HepG2 (cell line): ENCODE results near the gene BEAN1.

Source experiments
- AGO2 ChIP-seq: fragments of 200-400 bp; formaldehyde crosslinking; optimal IDR thresholded peaks from 2 replicates; pipeline ENCODE3; 2017; ENCODE audit warnings: mild to moderate bottlenecking, low read depth, low read length, moderate library complexity
- ARHGAP35 ChIP-seq: sonication (generic); formaldehyde crosslinking; IDR thresholded peaks from 2 replicates; pipeline ENCODE4 v1.9.0; 2022; ENCODE audit warnings: mild to moderate bottlenecking, inconsistent platforms, moderate library complexity, missing genetic modification reagents, borderline replicate concordance
- ELF4 ChIP-seq: sonication (generic); formaldehyde crosslinking; IDR thresholded peaks from 2 replicates; pipeline ENCODE4 v1.5.0; 2020; ENCODE audit warnings: missing genetic modification reagents, mild to moderate bottlenecking, moderate library complexity, borderline replicate concordance
- MXD4 ChIP-seq: IDR thresholded peaks from 2 replicates; pipeline ENCODE4 v1.6.1; 2016; ENCODE audit warnings: mild to moderate bottlenecking, missing biosample characterization, missing genetic modification reagents
- POLR2A ChIP-seq, 2 experiments: IDR thresholded peaks; 2 replicates each; pipeline ENCODE4 v1.6.1; 2011; ENCODE audit warnings: low read depth in 2 of 2, low read length in 2 of 2, mild to moderate bottlenecking in 1 of 2, moderate library complexity in 1 of 2; ENCODE audit not compliant: insufficient read depth in 1 of 2
- POLR2AphosphoS5 ChIP-seq: IDR thresholded peaks from 2 replicates; pipeline ENCODE4 v1.6.1; 2012; ENCODE audit warnings: low read depth, low read length
- RFX5 ChIP-seq: IDR thresholded peaks from 2 replicates; pipeline ENCODE4 v1.6.1; 2011; ENCODE audit warnings: low read depth, low read length, improper control_type of control experiment
- SP4 ChIP-seq: sonication (generic); formaldehyde crosslinking; IDR thresholded peaks from 2 replicates; pipeline ENCODE4 v1.8.1; 2023; ENCODE audit warnings: mild to moderate bottlenecking, missing genetic modification reagents
- TAF1 ChIP-seq: sonication (generic); formaldehyde crosslinking; IDR thresholded peaks from 2 replicates; pipeline ENCODE4 v1.4.0; 2020; ENCODE audit warnings: missing genetic modification reagents
- TP53 ChIP-seq: sonication (generic); formaldehyde crosslinking; conservative IDR thresholded peaks from 2 replicates; pipeline ENCODE4 v1.4.0; 2020; ENCODE audit warnings: missing genetic modification reagents
- ZNF24 ChIP-seq: fragments of 450-650 bp; IDR thresholded peaks from 2 replicates; pipeline ENCODE4 v1.6.1; 2017; ENCODE audit warnings: antibody characterized with exemption, mild to moderate bottlenecking
- ZNF709 ChIP-seq: sonication (generic); formaldehyde crosslinking; IDR thresholded peaks from 2 replicates; pipeline ENCODE4 v1.5.0; 2020; ENCODE audit warnings: mild to moderate bottlenecking, missing genetic modification reagents
- TF ChIP-seq, protein P1 (sequence below): IDR thresholded peaks from 2 replicates; pipeline ENCODE4 v1.6.1; 2016
- TF ChIP-seq, protein P2 (sequence below): sonication (generic); formaldehyde crosslinking; IDR thresholded peaks from 2 replicates; pipeline ENCODE4 v1.5.0; 2020; ENCODE audit warnings: mild to moderate bottlenecking, missing genetic modification reagents, moderate library complexity

DNA sequence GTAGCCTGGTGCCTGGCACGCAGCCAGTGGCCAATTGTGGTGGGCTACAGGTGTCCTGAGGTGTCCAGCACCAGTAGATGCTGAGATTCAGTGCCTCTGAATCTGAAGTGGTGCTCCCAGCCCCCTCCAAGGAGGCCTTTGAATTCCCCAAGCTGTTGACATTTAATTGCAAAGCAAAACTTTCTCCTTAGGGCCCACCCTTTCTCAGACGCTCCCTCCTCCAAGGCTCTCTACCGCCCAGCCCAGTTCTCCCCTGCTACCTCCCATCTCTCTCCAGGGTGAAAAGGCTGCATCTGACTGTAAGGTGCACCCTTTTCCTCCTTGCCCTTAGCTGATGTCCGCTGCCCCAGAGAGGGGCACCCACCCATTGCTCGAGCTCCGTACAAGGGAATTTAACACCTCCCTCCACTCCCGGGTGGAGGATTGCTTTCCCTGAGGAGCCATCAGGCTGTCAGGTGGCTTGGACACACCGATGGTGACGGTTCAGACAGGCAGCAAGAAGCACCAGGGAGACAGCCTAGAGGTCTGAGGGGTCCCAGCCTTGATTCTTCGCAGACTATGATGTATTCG, 1.7 kb downstream of the BEAN1 start:
- TF ChIP-seq MXD4 (no peak), TAF1 (CRISPR knock-in tag) (no peak), ELF4 (no peak), ZNF709 (no peak), SP4 (CRISPR knock-in tag) (no peak), ARHGAP35 (CRISPR knock-in tag) (no peak), POLR2A (IDR thresholded peaks at IDR 0.05; ENCODE audit: insufficient read depth in 1 of 2, low read depth in 2 of 2, low read length in 2 of 2) (no peak), AGO2 (no peak), TP53 (CRISPR knock-in tag) (no peak), ZNF24 (no peak), POLR2AphosphoS5 (no peak), RFX5 (no peak)
- TF ChIP-seq, protein P1, sequence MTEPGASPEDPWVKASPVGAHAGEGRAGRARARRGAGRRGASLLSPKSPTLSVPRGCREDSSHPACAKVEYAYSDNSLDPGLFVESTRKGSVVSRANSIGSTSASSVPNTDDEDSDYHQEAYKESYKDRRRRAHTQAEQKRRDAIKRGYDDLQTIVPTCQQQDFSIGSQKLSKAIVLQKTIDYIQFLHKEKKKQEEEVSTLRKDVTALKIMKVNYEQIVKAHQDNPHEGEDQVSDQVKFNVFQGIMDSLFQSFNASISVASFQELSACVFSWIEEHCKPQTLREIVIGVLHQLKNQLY = no peak
- TF ChIP-seq, protein P2, sequence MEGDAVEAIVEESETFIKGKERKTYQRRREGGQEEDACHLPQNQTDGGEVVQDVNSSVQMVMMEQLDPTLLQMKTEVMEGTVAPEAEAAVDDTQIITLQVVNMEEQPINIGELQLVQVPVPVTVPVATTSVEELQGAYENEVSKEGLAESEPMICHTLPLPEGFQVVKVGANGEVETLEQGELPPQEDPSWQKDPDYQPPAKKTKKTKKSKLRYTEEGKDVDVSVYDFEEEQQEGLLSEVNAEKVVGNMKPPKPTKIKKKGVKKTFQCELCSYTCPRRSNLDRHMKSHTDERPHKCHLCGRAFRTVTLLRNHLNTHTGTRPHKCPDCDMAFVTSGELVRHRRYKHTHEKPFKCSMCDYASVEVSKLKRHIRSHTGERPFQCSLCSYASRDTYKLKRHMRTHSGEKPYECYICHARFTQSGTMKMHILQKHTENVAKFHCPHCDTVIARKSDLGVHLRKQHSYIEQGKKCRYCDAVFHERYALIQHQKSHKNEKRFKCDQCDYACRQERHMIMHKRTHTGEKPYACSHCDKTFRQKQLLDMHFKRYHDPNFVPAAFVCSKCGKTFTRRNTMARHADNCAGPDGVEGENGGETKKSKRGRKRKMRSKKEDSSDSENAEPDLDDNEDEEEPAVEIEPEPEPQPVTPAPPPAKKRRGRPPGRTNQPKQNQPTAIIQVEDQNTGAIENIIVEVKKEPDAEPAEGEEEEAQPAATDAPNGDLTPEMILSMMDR (CRISPR knock-in tag) = no peak
